Measurements from ENCODE around the gene CSF1R.
"Not testable (repeated sequence)": the region's sequence is repeated elsewhere in the genome, so short reads cannot be mapped to it uniquely, and the experiment has no call there.

CSF1R gene

DNA sequence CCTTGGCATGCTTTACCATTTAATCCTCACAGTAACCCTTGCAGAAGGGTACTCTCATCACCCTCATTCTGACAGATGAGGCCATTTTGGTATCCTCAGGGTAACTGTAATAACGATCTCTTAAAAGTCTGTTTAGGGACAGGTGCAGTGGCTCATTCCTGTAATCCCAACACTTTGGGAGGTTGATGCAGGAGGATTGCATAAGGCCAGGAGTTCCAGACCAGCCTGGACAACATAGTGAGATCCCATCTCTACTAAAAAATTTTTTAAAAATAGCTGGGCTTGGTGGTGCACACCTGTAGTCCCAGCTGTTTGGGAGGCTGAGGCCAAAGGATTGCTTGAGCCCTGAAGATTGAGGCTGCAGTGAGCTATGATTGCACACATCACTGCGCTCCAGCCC, 31.8 kb downstream of the CSF1R start:
- DNase-seq = no peak

DNA sequence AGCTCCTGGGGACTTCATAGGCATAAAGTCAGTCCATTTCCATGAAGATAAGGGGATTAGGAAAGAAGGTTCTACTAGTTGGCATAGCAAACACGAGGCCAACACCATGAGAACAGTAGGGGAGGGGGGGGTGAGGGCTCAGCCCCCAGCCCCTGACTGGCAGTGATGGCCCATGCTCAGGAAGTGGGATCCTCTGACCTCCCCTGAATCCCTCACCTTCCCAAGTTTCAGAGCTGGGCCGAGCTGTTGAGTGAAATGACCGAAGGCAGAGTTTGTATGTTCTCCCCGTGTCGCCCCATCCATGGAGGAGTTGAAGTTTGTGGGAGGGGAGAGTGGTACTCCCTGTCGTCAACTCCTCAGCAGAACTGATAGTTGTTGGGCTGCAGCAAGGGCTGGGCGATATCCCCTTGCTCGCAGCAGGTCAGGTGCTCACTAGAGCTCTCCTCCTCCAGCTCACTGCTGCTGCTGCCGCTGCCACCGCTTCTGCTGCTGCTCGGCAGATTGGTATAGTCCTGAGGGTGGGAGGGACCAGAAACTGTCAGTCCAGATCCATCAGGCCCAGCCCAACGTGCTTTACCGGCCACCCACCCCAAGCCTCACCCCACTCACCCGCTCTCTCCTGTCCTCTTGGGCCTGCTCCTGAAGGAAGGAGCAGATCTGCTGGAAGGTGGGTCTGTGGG, 32.5 kb downstream of the CSF1R start:
- no peak for DNase-seq

DNA sequence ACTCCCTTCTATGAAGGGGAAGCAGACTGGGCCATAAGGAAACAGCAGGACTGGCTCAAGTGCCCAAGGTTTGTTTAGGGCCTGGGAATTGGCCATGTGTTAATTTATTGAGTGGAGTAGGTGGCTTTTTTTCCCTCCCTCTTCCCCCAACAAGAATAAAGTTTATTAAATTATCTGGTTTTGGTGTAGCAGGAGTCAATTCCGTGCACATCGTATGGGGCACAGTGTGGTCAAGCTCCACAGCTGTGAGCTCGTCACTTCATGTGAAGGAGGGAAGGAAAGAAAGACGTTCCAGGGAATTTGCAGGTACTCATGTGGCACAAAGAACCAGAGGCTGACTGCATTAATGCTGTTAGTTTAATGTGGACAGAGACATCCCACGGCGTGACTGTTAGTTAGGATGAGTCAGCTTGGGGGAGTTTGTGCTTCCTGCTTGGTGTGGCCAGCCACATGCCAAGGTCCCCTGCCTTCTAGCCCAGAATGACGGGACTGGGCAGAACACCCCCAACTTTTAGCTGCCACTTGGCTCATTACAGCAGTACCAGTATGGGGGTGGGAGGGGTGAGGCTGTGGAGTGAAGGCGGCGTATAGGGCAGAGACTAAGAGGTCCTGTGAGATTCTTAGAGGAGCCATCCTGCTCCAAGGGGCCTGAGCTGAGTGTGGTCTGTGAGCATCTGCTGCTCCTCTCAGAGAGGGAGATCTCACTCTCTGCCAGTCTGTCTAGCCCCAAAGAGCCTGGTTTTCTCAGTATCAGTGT, 33.2 kb downstream of the CSF1R start:
- DNase-seq = no peak

DNA sequence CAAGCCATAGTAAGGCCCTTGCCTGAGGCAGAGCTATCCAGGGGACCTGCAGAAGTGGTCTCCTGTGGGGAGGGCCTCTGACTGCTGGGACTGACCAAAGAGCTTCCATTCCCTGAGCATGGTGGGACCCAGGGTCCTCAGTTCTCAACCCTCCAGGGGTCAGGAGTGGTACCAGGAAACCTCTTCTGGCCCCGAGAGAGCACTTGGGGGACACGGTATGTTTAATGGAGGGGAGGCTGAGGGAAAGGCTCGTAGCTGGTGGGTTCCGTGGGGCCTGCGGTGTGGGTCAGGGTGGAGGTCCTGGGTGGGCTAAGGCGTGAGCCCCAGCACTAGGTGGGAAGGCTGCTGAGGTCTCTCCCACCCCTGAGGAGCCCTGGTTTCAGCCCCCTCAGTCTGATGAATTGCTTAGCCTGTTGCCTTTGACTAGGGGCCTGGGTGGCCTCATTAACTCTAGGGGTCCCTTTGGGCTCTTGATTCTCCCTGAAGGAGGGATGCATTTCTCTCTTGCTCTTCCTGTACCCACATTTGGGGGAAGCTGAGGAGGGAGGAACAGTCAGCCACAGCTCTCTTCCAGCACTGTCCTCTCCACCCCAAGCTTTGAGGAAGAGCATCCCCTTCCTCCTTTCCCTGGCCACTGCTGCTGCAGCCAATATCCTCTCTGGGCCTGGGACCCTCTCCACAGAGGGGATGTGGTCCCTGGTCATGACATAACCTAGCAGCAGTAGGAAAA, 34.0 kb downstream of the CSF1R start:
- DNase-seq = no peak

DNA sequence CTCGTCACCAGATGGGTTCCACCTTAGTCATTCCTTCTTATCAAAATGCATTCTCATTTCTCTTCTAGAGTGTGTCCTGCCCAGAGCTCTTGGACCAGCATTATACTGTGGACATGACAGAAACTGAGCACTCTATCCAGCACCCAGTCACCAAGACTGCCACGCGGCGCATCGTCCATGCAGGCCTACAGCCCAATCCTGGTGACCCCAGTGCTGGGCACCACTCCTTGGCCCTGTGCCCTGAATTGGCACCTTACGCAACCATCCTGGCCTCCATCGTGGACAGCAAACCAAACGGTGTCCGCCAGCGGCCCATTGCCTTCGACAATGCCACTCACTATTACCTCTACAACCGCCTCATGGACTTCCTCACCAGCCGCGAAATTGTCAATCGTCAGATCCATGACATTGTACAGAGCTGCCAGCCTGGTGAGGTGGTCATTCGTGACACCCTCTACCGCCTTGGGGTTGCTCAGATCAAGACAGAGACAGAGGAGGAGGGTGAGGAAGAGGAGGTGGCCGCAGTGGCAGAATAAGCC, 34.6 kb downstream of the CSF1R start:
- DNase-seq = no peak

DNA sequence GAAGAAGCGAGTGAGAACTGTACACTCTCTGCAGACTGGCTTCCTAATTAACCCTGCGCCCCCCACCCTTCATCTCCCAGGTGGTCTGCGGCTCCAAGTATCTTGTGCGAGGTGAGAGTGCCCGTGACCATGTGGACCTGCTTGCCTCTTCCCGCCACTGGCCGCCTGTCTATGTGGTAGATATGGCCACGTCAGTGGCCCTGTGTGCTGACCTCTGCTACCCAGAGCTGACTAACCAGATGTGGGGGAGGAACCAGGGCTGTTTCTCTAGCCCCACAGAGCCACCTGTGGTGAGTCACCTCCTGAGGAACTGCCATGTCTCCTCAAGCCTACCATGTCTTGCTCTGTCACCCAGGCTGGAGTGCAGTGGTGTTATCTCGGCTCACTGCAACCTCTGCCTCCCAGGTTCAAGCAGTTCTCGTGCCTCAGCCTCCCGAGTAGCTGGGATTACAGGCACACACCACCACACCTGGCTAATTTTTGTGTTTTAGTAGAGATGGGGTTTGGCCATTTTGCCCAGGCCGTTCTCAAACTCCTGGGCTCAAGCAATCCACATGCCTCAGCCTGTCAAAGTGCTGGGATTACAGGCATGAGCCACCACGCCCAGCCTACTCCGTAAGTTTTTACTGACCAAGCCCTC, 36.1 kb downstream of the CSF1R start:
- DNase-seq = not testable (repeated sequence)

DNA sequence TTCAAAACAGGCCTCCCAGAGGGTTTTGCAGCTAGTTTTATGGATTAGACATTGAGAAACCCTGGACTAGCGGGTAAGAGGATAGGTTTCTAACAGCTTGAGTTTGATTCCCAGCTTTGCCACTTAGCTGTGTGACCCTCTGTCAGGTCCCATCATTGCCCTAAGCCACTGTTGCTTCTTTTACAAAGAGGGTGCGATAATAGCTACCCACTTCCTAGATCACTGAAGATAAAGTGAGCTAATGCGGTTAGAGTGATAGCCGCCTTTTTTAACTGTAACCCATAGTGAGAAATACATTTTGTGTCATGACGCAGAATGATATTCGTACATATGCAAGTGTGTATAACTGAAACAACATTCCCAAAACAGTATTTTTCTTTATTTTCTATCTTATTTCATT, 40.3 kb downstream of the CSF1R start:
- no peak for DNase-seq

DNA sequence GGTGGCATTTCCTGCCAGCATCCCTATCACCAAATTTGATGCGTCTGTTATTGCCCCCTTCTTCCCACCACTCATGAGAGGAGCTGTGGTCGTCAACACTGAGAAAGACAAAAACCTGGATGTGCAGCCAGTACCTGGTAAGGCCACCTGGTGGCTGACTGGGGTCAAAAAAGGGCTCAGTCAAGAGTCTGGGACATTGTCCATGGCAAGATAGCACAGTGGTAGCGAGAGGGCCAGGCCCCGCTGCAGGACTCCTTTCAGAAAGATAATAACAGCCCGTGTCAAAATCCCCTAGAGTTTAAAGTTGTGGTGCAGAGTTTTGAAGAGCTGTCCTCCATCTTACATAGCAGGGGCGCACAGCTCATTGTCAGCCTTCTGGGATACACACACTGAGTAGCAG, 40.8 kb downstream of the CSF1R start:
- no peak for DNase-seq

DNA sequence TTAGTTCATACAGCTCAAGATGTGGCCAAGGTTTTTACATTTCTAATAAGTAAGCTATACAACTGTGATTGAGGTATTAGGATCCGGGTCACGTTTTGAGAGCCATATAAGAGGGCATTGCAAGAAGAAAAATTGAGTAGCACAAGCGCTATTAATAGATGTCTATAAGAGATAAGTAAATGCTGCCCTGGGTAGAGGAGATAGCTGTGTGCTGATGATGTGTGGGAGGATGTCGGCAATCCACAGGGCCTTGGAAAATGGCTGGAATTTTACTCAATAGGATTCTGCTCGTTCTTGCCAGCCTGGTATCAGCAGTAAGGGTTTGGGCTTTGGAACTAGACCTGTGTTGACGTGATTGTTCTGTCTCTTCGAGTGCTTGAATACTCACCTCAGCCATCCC, 41.6 kb downstream of the CSF1R start:
- DNase-seq = no peak

DNA sequence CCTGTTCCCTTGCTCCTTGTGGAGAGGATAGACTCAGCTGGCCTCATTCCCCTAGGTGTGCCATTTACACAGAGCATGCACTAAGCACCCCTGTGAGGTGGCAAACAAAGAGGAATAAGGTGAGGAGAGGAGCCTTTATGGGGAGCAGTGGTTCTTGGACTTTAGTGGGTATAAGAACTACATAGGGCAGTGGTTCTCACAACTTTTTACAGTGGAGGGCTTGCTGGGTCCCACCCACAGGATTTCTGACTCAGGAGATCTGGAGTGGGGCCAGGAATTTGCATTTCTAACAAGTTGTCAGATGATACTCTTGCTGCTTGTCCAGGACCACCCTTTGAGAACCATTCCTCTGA, 42.0 kb downstream of the CSF1R start:
- DNase-seq = no peak

DNA sequence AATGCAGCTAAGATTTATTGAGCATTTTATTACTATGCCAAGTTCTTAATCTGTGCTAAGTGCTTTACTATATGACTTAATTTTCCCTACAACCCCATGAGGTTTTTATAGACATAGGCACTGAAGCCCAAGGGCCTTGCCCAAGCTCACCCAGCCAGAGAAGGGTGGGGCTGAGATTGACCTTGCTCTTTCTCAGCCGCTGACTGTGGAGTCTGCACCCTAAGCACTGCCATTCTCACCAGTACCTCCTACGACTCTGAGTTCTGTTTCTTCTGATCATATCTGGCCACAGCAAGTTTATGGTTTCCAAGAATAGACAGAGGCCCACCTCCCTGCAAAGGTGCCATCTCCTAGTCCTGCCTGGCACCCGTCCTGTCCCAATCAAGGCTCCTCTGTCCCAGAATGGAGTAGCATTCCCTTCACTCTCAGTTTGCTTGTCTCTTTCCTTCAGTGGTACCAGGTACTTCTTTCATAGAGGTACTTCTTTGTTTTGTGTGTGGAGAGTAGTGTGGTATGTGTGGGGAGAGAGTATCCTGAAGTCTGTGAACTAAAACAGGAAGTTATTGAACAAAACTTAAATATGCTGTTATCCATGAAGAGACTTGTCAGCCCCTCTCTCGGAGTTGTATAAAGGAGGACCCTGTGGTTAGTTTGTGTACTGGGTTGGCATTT, 42.6 kb downstream of the CSF1R start:
- DNase-seq = no peak

DNA sequence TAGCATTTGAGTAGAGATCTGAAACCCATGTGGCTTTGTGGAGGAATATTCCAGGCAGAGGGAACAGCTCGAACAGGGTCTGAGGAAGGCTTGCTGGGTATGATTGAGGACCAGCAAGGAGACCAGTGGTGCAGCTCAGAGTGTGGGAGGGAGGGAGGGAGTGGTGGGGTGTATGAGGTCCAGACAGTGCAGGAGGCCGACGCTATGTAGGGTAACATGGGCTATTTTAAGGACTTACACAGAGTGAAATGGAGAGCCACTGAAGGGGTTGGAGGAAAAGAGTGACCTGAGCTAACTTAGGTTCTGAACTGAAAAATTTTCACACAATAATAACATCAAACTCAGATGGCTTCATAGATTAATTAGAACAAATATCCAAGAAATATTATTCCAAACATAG, 43.9 kb downstream of the CSF1R start:
- no peak for DNase-seq

DNA sequence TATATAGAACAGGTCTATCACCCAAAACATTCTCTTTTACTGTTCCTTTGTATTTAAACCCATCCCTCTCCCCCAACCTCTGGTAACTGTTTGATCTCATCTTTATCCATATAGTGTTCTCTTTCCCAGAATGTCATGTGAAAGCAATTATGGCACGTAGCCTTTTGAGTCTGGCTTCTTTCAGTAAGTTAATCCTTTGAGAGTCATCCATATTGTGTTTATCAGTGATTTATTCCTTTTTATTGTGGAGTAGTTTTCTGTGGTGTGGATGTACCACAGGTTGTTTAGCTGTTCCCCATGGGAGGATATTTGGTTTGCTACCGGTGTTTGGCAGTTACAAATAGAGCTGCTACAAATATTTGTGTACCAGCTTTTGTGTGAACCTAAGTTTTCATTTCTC, 47.8 kb downstream of the CSF1R start:
- DNase-seq = no peak

DNA sequence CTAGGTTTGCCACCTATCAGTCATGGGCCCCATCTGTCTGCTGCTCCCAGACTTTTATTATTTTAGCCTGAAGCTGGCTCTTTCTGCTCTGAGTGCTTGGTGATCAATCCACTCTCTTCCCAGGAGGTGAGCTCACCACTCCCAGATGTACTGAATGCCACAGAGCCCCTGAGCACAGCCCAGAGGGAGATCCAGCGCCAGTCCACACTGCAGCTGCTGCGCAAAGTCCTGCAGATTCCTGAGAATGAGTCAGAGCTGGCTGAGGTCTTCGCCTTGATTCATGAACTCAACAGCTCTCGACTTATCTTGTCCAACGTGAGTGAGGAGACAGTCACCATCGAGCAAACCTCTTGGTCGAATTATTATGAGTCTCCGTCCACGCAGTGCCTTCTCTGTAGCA, 49.8 kb downstream of the CSF1R start:
- DNase-seq = no peak

DNA sequence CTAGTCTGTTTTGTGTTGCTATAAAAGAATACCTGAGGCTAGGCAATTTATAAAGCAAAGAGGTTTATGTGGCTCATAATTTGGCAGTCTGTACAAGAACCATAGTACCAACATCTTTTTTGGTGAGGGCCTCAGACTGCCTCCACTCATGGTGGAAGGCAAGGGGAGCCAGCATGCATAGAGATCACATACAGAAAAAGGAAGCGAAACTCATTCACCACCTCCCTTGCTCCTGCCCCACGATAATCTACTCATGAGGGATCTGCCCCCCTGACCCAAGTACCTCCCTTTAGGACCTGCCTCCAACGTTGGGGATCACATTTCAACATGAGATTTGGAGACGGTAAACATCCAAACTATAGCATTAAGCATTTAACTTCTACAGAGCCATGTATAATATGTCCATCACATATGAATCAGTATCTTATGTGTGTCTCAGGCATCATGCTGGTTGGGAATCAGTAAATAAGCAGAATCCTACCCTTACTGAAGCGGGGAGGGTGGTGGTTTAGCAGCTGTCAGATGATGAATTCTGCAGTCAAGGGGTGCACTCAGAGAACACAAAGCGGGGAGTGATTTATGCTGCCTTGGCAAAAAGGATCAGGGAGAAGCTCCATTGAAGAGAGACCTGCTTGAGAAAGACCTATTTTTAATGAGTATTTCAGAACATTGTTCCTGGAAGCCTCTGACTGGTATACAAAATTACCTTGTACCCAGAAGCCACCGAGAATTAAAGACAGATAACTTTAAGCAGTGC, 51.0 kb downstream of the CSF1R start:
- DNase-seq = no peak

DNA sequence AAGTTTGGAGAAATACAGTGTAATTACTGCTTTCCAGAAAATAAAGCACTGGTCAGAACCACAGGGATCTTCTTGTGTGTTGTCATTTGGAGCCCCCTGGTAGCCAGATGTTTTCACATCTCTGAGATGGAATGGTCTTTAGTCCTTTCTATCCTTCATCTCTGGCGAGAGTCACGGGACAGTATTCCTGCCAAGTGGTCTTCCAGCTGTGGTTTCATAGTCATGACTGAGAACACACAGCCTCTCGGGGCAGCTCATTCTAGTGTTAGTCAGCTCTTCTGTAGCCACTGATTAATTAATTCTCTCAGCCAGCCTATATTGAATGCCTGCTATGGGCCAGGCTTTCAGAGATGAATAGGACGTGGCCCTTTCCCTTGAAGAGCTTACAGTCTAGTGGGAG, 51.7 kb downstream of the CSF1R start:
- DNase-seq = no peak

DNA sequence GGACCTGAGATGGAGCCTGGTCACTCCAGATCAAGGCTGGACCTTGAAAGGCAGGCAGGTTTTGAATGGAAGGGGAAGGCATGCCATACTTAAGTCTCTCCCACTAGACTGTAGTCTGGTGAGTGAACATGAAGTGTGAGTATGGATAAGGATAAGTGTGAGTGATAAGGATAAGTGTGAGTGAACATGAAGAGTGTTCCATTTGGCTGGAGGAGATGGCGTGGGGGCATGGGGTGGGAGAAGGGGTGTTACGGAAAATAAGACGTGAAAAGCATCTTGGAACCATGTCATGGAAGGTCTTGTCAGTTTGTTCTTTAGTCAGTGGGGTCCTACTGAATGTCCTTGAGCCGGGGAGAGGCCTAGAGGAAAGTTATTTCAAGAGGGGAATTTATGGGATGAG, 53.0 kb downstream of the CSF1R start:
- DNase-seq = no peak

DNA sequence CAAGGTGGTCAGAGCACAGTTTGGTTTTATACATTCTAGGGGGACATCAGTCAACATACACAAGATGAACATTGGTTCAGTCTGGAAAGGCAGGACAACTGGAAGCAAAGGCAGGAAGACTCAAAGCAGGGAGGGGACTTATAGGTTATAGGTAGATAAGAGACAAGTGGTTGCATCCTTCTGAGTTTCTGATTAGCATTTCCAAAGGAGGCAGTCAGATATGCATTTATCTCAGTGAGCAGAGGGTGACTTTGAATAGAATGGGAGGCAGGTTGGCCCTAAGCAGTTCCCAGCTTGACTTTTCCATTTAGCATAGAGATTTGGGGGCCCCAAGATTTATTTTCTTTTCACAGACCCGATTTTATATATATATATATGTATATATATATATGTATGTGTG, 58.3 kb downstream of the CSF1R start:
- not testable (repeated sequence) for DNase-seq

DNA sequence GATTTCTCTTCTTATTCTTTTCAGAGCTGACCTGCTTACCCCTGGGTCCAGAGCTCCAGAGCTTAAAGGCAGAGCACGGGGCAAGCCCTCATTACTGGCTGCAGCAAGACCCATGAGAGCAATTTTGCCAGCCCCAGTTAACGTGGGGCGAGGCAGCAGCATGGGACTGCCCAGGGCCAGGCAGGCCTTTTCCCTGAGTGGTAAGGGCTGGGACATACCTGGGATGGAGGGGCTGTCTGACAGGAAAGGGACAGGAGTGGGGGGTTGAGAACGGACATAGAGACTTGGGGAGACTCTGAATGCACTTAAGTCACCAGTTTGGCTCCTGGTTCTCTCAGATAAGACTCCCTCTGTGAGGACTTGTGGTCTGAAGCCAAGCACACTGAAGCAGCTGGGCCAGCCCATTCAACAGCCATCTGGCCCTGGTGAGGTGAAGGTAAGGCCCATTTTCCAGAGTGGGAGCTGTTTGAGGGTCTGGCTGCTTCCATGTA, 59.6 kb downstream of the CSF1R start:
- DNase-seq = no peak

DNA sequence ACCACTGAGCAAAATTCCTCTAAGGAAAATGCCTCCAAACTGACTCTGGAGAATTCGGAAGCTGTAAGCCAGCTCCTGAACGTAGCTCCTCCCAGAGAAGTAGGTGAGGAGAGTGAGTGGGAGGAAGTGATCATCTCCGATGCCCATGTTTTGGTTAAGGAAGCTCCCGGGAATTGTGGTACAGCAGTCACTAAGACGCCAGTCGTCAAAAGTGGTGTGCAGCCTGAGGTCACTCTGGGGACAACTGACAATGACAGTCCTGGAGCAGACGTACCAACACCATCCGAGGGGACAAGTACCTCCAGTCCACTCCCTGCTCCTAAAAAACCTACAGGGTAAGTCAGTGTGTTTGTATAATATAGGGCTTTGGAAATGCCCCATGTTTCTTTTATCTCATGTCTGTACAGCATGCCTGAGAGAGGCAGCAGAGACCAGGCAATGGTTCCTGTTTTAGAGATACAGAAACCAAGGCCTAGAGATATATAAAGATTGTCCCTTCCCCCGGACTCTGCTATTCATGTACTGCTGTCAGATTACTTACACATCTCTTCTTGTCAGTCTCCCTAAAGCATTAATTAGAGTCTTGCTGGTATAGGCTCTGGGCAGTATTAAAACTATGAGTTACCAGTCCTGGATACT, 61.9 kb downstream of the CSF1R start:
- no peak for DNase-seq

DNA sequence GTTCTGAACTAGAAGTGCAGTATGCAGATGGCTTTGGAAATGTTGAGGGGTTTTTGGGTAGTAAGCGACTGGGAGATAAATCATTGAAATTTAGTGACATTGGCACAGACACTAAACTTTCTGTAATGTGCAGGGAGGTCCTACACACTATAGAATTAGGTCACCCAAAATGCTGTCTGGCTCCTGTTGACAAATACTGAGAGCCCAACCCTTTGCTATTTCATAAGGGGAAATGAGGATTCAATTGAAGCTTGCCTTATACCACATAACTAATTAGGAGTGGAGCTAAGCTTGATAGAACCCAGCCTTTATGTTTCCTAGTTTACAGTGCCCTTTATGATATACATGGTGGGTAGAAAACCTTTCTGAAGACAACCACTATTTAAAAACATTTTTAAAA, 63.2 kb downstream of the CSF1R start:
- DNase-seq = no peak

Measured in stimulated activated naive CD4-positive, alpha-beta T cell (primary cell).